Effector memory CD8-positive, alpha-beta T cell (primary cell): ENCODE data around the gene MRPL38.

Experiments
- ATAC-seq: fragments of 150-1000 bp; cut with Tn5 transposase; replicated peaks from 2 replicates; pipeline ENCODE4 v1.10.0; 2021; ENCODE audit warnings: mild to moderate bottlenecking, moderate library complexity
- DNase-seq, 3 experiments: peaks; one replicate each; pipeline ENCODE4 v3.0.0; 2021
- H3K27ac Mint-ChIP-seq, 2 donors: one replicate each; pipeline ENCODE4 v1.8.0; 2022; ENCODE audit warnings: mild to moderate bottlenecking in 2 of 2, mixed read lengths in 2 of 2, moderate library complexity in 2 of 2
- H3K27me3 Mint-ChIP-seq, 2 donors: one replicate each; pipeline ENCODE4 v1.8.0; 2022; ENCODE audit warnings: mixed read lengths in 2 of 2
- H3K36me3 Mint-ChIP-seq: one replicate; pipeline ENCODE4 v1.8.0; 2022; ENCODE audit warnings: mild to moderate bottlenecking, moderate library complexity, mixed read lengths; ENCODE audit not compliant: insufficient read depth
- H3K4me1 Mint-ChIP-seq, 2 donors: one replicate each; pipeline ENCODE4 v1.8.0; 2022; ENCODE audit warnings: low read depth in 2 of 2, mixed read lengths in 2 of 2
- H3K4me3 Mint-ChIP-seq, 2 donors: one replicate each; pipeline ENCODE4 v1.8.0; 2022; ENCODE audit warnings: mild to moderate bottlenecking in 2 of 2, mixed read lengths in 2 of 2, moderate library complexity in 2 of 2
- H3K9me3 Mint-ChIP-seq, 2 donors: one replicate each; pipeline ENCODE4 v1.8.0; 2022; ENCODE audit warnings: mixed read lengths in 2 of 2

Gene MRPL38

GRCh38 chr17:75898065-75898464 lies 6.6 kb downstream of the MRPL38 start:
- no peaks in the 10 kb centered on the region for H3K27me3 Mint-ChIP-seq
- H3K36me3 Mint-ChIP-seq, result peaks cover 35% of the 10 kb centered on the region
- ATAC-seq (no peak), DNase-seq (no peak)
- peak overlapping the region; percentile 71 to 84 for H3K4me3 Mint-ChIP-seq
- no peaks in the 10 kb centered on the region for H3K9me3 Mint-ChIP-seq
- peak overlapping the region in 1 of 2 donors; percentile 93 for H3K27ac Mint-ChIP-seq
- peaks cover 20 to 28% of the 10 kb centered on the region in 2 donors for H3K4me1 Mint-ChIP-seq

DNA sequence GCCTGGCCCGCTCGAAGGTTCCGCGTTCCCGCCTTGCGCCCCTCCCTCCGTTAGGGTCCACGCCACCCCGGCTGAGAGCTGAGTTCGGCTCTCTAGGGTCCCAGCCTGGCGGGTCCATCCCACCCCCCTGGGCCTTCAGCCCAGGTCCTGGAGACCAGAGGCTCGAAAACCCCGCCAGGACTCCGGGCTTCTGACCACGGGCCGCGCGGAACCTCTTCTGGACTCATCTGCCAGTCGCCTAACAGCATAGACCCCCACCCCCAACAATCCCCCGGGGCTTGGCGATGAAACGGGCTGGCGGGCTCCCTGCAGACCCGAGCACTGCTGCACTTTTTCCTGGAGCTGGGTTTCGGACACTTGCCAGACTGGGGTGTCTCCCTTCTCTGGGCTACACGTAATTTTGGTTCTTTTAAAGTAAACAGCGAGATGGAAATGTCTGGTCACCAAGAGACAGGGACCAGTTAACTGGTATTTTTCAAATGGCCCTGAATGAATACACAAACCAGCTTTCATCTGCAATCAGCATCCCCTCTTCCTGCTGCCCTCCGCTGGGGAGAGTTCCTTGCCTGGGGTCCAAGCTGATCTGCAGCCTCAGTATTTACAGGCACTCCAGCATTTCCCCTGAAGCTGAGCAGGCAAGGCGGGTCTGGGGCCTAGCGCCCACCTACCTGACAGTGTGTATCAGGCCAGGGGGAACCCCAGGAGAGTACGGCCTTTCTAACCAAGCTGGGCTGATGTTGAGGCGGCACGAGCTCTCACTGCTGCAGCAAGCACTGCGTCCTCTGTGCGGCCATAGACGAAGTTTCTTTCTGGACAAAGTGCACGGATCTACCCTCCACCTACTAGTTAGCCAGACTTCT lies 7.3 kb downstream of the MRPL38 start:
- Mint-ChIP-seq H3K36me3 (peaks cover 35% of the 10 kb centered on the region), H3K9me3 (no peaks in the 10 kb centered on the region), H3K4me3 (peak overlapping the region; percentile 71 to 84), H3K27ac (peak overlapping the region in 1 of 2 donors; percentile 93), H3K4me1 (peaks cover 20 to 28% of the 10 kb centered on the region in 2 donors), H3K27me3 (no peaks in the 10 kb centered on the region)
- ATAC-seq (no peak), DNase-seq (no peak)

GRCh38 chr17:75896415-75897159 lies 8.1 kb downstream of the MRPL38 start, which contains the start of gene TRIM65:
TRIM65 (minus strand) TSS chr17:75896951; CDS start chr17:75896937, 14 bp downstream.
- peak within 1 kb of the TSS; percentile 84 to 86 for H3K4me3 Mint-ChIP-seq
- DNase-seq (peak; percentile 66 to 74 (median 70)), ATAC-seq (peak; percentile 87)
- H3K27ac Mint-ChIP-seq, result peak within 1 kb of the TSS; percentile 93 to 95
- H3K36me3 Mint-ChIP-seq, result peaks cover 37% of the 10 kb centered on the region
- H3K4me1 Mint-ChIP-seq, result peaks cover 20 to 28% of the 10 kb centered on the region in 2 donors
- H3K27me3 Mint-ChIP-seq, result no peaks in the 10 kb centered on the region
- H3K9me3 Mint-ChIP-seq, result no peaks in the 10 kb centered on the region

GRCh38 chr17:75895370-75896155 lies 9.1 kb downstream of the MRPL38 start:
- Mint-ChIP-seq H3K4me1 (peaks cover 20 to 28% of the 10 kb centered on the region in 2 donors), H3K36me3 (peaks cover 29% of the 10 kb centered on the region), H3K4me3 (peak overlapping the region; percentile 84 to 86), H3K27me3 (no peaks in the 10 kb centered on the region), H3K9me3 (no peaks in the 10 kb centered on the region), H3K27ac (peak overlapping the region; percentile 93 to 95)
- ATAC-seq, result peak; percentile 1
- DNase-seq, result no peak

- Mint-ChIP-seq H3K27me3 (no peaks in the 10 kb centered on the region), H3K27ac (peak overlapping the region; percentile 89 to 93), H3K9me3 (no peaks in the 10 kb centered on the region), H3K36me3 (peaks cover 33% of the 10 kb centered on the region), H3K4me1 (peaks cover 20 to 28% of the 10 kb centered on the region in 2 donors), H3K4me3 (peak overlapping the region; percentile 9 to 17)
- ATAC-seq (no peak), DNase-seq (no peak)
These were observed 10.5 kb downstream of the MRPL38 start for GRCh38 chr17:75894049-75894733.

DNA sequence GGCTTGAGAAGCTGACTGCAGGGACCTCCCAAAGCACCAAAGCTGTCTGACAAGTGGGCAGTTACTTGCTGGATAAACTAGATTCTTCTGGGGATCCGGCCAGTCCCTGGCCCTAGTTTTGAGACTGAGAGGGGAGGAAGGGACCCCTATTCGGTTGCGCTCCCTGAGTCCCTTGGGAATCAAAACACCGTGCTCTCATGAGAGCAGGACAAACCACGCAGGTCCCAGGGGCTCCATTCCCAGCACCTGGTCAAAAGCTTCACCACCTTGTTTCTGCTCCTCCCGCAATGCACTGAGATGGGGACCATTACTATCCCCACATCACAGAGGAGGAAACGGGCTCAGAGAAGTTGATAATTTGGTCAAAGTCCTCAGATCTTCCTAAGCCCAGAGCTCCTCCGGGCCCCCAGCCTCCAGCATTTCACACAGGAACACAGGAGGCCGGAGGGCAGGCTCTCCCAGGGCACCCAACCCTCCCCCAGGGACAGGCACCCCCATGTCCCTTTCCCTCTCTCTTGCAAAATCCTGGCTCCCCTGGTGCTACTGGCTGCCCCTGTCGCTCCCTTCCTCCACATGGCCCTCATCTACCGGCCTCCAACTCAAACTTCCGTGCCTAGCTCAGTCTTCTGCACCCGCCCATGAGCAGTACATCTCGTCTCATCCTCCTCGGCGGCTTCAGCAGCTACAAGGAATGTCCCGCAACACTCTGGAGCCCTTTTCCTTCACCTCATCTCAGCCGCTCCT lies 11.2 kb downstream of the MRPL38 start:
- H3K9me3 Mint-ChIP-seq, result no peaks in the 10 kb centered on the region
- DNase-seq (no peak), ATAC-seq (no peak)
- H3K27me3 Mint-ChIP-seq, result no peaks in the 10 kb centered on the region
- peaks cover 20 to 28% of the 10 kb centered on the region in 2 donors for H3K4me1 Mint-ChIP-seq
- H3K4me3 Mint-ChIP-seq, result peak overlapping the region; percentile 9 to 17
- H3K36me3 Mint-ChIP-seq, result peaks cover 33% of the 10 kb centered on the region
- H3K27ac Mint-ChIP-seq, result peak overlapping the region; percentile 89 to 93

- H3K4me1 Mint-ChIP-seq, result peaks cover 20 to 27% of the 10 kb centered on the region in 2 donors
- no peak overlapping the region for H3K4me3 Mint-ChIP-seq
- peaks cover 28% of the 10 kb centered on the region for H3K36me3 Mint-ChIP-seq
- ATAC-seq (no peak), DNase-seq (no peak)
- no peak overlapping the region for H3K27ac Mint-ChIP-seq
- no peaks in the 10 kb centered on the region for H3K27me3 Mint-ChIP-seq
- no peaks in the 10 kb centered on the region for H3K9me3 Mint-ChIP-seq
These were observed 12.0 kb downstream of the MRPL38 start for GRCh38 chr17:75892556-75893224.

DNA sequence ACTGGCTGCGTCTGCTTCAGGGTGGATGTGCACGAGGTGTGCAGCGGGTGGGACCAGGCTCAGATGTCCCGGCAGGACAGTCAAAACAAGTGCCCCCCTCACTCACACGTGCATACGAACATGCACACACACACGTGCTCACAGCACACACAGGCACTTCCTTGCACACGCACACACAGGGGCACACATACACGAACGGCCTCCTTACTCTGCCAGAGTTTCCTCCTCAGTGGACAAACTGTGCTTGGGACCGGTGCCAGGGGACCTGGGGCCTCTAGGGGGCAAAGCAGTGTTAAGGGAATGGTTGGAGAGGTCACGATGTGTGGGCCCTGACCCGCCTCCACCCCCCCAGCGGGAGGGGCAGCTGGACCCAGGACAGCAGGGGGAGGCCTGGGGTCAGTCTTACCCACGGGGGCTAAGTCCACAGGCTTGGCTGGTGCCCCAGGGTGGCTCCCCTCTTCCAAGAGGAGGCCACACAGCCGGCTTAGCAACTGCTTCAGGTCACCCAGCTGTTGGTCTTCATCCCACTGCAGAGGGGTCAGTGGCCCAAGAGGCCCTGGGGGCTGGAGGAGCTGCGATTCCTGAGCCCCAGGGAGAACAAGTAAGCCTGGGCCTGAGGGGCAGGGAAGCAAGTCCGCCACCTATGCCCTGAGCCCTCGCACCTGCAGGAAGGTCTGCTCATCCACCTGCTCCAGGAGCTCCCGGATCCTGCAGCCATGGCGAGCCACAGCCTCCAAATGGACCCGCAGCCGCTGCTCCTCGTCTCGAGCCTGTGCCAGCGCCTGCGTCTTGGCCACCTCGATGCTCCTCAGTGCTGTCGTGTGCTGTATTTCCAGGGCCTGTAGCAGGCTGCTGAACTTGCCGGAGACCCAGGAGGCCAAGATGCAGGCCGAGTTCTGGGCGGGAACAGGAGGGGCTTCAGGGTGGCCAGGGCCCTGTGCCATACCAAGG lies 12.8 kb downstream of the MRPL38 start:
- Mint-ChIP-seq H3K4me3 (no peak overlapping the region), H3K36me3 (peaks cover 33% of the 10 kb centered on the region), H3K27ac (no peak overlapping the region), H3K27me3 (no peaks in the 10 kb centered on the region), H3K9me3 (no peaks in the 10 kb centered on the region), H3K4me1 (peaks cover 20 to 23% of the 10 kb centered on the region in 2 donors)
- ATAC-seq, result no peak
- DNase-seq, result no peak

GRCh38 chr17:75891022-75891604 lies 13.6 kb downstream of the MRPL38 start:
- Mint-ChIP-seq H3K27ac (peak overlapping the region in 1 of 2 donors; percentile 66), H3K9me3 (no peaks in the 10 kb centered on the region)
- no peak for ATAC-seq

DNA sequence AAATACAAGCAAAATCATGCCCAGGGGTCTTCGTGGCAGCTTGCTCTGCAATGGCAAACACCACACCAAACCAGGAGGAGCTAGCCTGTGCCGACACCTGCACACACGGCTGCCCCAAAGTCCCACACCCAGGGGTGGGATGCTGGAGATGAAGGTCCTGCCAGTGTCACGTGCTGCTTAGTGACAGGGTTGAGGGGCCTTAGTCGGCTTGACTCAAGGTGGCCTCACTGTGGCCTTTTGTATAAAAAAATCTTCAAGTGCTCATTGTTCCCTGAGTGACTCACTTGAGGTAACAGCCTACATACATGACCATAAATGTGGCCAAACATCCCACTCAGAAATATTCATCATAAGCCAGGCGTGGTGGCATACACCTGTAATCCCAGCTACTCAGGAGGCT lies 15.2 kb downstream of the MRPL38 start:
- peak overlapping the region in 1 of 2 donors; percentile 35 for H3K27ac Mint-ChIP-seq
- H3K36me3 Mint-ChIP-seq, result peaks cover 23% of the 10 kb centered on the region
- H3K9me3 Mint-ChIP-seq, result no peaks in the 10 kb centered on the region
- DNase-seq, result no peak
- H3K4me3 Mint-ChIP-seq, result no peak overlapping the region
- no peak for ATAC-seq
- peaks cover 8 to 12% of the 10 kb centered on the region in 2 donors for H3K4me1 Mint-ChIP-seq
- H3K27me3 Mint-ChIP-seq, result no peaks in the 10 kb centered on the region

More at GRCh38 chr17:75891022-75891604, 13.6 kb downstream of the MRPL38 start:
- no peaks in the 10 kb centered on the region for H3K27me3 Mint-ChIP-seq
- peaks cover 20 to 22% of the 10 kb centered on the region in 2 donors for H3K4me1 Mint-ChIP-seq
- DNase-seq, result no peak
- peaks cover 29% of the 10 kb centered on the region for H3K36me3 Mint-ChIP-seq
- no peak overlapping the region for H3K4me3 Mint-ChIP-seq

GRCh38 chr17:75888484-75888883 lies 16.2 kb downstream of the MRPL38 start:
- Mint-ChIP-seq H3K9me3 (no peaks in the 10 kb centered on the region), H3K4me3 (no peak overlapping the region), H3K27me3 (no peaks in the 10 kb centered on the region), H3K4me1 (peaks cover 0 to 3% of the 10 kb centered on the region in 2 donors), H3K36me3 (peaks cover 23% of the 10 kb centered on the region), H3K27ac (no peak overlapping the region)
- ATAC-seq, result no peak
- no peak for DNase-seq
